Measurements from ENCODE around the gene NTRK2.
"Not testable (repeated sequence)": the region's sequence is repeated elsewhere in the genome, so short reads cannot be mapped to it uniquely, and the experiment has no call there.

Gene NTRK2

DNA sequence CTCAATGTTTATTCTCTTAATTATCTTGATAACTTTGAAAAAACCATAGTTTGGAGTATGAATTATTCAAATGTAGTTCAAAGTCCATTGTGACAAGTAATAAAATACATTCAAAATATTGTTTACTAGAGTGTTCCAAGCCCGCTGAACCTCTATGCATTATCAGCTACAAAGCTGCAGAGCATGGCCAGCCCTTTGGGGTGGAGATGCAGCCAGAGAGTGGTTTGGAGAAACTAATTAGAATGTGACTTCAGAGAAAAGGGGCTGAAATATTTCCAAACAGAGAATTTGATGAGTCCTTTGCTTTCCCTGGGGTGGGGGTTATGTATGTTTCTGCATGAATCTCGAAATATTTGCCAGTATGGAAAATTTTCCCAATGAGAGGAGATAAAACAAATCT, 211.3 kb downstream of the NTRK2 start:
- DNase-seq = no peak

DNA sequence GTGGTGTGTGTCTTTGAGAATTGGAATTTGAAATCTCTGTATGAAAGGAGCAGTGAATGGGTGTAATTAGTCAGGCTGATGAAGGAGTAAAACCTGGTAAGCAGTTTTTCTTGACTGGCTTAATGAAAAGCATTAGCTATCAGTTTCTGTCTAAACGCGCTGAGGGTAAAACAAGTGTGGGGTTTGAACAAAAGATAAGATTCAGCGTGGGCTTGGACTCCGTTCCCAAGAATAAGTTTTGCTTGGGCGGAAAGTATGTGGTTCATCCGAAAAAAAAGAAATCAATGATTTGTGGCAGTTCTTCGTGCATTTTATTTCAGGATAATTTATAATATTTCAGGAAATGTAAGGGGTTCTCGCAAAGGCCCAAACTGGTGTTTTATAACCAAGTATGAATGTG, 217.3 kb downstream of the NTRK2 start:
- peak in 3 of 56 donors; percentile 5 to 6 (median 6) for DNase-seq

DNA sequence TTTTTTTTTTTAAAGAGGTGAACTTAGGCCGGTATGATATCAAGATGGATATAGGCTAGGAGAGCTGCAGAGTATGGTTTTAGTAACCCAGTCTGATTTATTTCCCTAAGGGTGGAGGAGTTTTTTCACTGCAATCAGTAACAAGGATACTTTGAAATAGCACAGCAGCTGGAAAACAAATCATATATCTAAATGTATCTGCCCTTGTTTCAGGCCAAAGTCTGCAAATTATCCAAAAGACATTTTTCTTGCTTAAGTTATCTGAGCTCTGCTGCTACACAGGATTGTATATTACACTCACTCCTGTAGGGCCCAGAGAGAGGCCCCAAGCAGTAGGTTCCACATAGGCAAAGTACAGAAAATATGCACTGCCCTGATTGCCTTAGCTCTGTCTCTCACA, 222.4 kb downstream of the NTRK2 start:
- DNase-seq = no peak

DNA sequence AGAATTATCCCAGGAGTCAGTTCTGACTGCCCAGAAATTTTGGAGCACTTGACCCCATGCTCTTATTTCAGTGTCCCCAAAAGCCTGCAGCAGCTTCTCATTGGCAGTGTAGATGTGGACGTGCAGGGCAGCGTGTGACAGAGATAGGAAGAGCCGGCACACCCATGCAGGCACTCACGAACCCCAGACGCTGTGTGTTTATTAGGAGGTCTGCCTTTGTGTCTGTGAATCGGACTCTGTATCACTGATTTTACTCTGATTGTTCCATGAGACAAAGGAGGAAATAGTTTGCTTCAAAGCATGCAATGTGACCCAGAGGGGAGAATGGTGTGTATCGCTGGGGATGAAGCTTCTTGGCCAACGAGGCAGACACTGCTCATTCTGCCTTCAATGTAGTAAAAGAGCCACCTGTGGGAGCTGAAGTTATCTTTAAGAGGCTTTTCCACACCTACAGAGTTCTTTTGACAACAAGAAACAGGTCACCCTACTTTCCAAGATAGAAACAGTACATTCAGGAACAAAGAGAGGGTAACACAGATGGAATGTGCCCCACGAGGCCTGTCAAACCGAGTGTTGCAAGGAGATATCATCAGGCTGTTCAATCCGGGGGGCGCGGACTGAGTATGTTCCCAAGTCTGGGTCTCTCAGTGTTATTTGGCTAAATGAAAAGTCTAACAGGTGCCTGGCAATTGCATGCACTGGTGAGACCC, 224.0 kb downstream of the NTRK2 start:
- DNase-seq = no peak

DNA sequence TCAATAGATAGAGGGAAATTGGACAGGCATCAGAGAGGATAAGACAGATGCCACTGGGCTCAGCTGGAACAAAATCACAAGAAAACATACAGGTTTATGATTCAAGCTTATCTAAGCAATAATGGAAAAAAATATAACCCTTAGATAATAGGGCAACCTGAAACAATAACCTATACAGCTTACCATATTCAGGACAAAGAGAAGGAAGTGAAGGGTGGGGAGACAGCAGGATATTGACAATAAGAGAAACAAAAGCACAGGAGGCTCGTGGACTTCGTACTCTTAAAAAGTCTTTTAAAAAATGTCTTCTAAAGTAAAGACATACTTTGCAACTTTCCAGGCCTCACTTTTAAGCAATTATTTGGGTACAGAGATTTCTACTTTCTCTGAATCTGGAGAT, 225.3 kb downstream of the NTRK2 start:
- no peak for DNase-seq

DNA sequence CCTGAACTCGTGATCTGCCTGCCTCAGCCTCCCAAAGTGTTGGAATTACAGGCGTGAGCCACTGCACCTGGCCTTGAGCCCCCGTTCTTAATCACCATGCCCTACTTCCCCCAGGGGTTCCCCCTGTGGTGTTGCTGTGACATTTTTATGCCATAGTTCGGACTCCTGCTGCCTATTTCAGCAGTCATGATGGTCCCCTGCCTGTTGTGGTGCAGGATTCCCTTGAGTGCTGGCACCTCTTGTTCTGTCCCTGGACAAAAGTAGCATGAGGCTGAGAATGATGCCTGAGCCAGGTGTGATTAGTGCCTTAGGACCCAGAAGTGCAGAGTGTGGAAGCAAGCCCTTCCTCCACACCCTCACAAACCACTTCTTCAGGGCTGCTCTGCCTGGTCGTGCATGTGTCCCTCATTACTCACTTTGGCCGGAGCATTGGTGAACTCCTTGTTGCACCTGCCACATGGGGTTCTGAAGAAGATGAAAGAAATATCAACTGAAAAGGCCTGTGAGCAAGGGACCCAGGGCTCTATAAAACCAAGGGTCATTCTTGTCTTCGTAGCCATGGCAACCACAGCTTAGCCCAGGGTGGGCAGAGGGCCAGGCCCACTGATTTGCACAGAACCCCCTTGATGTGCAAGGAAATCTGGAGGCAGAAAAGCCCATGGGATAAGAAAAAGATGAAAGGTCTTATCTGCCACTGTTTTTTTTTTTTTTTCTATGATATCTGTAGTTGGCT, 228.0 kb downstream of the NTRK2 start:
- peak in 7 of 56 donors; percentile 5 to 43 (median 17) for DNase-seq

DNA sequence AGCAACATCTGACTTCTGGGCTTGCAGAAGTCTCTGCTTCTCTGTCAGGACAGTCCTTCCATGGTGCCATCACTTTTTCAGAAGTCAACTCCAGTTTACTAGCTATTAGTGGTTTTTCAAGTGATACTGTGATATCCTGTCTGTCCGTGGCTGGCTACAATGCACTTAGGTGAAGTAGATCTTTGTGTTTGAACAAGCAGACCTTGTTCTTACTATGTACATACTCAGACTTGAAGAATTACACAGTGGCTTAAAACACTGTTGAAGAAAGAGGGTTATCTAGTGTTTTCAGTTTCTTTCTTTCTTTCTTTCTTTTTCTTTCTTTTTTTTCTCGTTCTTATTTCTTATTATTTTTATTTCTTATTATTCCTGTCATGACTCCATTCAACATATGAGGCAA, 228.7 kb downstream of the NTRK2 start:
- DNase-seq = no peak

DNA sequence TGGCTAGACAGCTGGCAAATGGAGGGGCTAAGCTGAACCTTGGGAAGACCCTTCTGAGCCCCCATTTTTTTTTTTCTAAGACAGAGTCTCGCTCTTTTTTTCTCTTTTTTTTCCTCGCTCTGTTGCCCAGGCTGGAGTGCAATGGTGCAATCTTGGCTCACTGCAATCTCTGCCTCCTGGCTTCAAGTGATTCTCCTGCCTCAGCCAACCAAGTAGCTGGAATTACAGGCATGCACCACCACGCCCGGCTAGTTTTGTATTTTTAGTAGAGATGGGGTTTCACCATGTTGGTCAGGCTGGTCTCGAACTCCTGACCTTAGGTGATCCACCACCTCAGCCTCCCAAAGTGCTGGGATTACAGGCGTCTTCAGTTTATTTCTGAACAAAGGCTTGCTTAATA, 229.1 kb downstream of the NTRK2 start:
- DNase-seq = not testable (repeated sequence)

DNA sequence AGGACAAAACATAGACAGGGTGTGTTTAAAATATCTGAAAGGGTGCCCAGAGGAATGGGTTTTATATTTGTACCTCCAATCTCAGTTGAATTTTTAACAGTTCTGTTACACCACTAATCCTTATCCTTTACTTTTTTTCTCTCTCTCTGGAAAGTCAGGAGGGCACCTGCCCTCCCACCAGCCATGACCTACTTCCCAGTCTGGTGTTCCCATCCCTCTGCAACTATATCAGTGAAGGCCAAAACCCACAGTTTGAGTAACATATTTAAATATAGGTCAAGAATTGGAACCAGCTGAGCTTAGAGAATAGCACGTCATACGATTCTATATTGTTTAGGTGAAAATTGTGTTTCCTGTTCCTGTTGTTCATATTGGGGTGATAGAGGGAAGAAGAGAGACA, 229.8 kb downstream of the NTRK2 start:
- no peak for DNase-seq

DNA sequence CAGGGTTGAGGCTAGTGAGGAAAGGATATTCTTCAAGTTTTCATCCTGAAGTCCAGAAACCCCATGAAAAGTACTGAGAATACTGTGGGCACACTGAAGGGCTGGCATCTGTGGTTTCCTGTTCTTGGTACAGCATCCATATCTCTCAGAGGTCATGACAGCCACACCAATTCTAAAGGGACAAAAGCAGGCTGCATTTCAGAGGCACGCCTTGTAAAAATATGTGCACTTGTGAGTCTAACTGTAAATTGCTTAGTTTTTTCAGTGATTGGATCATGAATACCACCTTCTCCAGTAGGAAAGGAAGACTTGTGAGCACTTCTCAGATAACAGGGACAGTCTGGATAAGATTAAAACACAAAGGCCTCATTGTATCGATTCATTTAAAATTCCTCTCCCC, 230.9 kb downstream of the NTRK2 start:
- no peak for DNase-seq

GRCh38 chr9:84903963-84904362, 234.4 kb downstream of the NTRK2 start:
- DNase-seq = no peak

GRCh38 chr9:84916769-84917168, 247.2 kb downstream of the NTRK2 start:
- no peak for DNase-seq

GRCh38 chr9:84917366-84918070, 248.0 kb downstream of the NTRK2 start:
- peak in 23 of 56 donors; percentile 6 to 72 (median 30) for DNase-seq

- DNase-seq = no peak
Measured at GRCh38 chr9:84919440-84919839, 249.9 kb downstream of the NTRK2 start.

GRCh38 chr9:84921175-84921574, 251.6 kb downstream of the NTRK2 start:
- no peak for DNase-seq

- peak in 8 of 56 donors; percentile 7 to 39 (median 18) for DNase-seq
Measured at GRCh38 chr9:84922051-84922450, 252.5 kb downstream of the NTRK2 start.

- no peak for DNase-seq
Measured at GRCh38 chr9:84924266-84924665, 254.7 kb downstream of the NTRK2 start.

DNA sequence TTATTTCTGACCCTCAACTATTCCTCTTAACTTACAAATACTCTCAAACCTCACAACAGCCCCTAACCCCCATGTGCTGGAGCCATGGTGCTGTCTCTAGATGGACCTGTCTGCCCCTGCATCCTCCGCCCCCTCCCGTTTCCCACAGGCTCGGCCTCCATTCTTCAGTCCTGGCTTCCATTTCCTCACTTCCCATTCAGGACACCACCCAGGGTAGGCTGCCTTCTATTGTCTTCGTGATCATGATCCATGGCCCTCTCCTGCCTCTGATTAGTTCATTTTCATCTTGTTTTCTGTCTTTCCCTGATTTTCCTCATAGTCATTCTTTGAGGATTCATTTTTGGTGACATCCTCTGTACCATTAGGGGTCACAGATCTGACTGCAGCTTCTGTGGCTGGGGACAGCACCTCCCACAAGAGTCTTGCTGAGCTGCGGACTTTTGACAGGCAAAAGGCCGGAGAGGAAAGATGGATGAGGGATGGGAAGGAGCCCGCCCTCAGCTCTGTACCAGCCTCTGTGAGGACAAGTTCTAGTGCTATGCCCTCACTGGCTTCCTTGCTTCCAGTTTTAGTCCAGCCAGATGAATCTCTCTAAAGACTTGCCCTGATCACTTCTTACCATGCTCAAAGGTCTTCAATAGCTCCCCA, 255.8 kb downstream of the NTRK2 start:
- DNase-seq = no peak

- DNase-seq = no peak
Measured at GRCh38 chr9:84926793-84927192, 257.3 kb downstream of the NTRK2 start.

- DNase-seq = no peak
Measured at GRCh38 chr9:84928419-84928818, 258.9 kb downstream of the NTRK2 start.

- no peak for DNase-seq
Measured at GRCh38 chr9:84929068-84929467, 259.5 kb downstream of the NTRK2 start.

Data from nucleus accumbens (tissue), 56 donors.